SK-N-MC (cell line): ENCODE data around the gene SSTR4.

Experiments
- DNase-seq: peaks from one replicate; pipeline ENCODE4 v3.0.0-alpha.2; 2011; ENCODE audit warnings: low read depth, low spot score
- H3K27ac ChIP-seq: fragments of 200-600 bp; sonication (generic); 2 replicates; pipeline ENCODE4 v1.5.1; 2016; ENCODE audit warnings: mixed run types
- H3K36me3 ChIP-seq: fragments of 200-600 bp; sonication (generic); 2 replicates; pipeline ENCODE4 v1.6.1; 2017; ENCODE audit warnings: antibody characterized with exemption, low read length, mixed read lengths; ENCODE audit not compliant: insufficient read depth
- H3K4me3 ChIP-seq: fragments of 200-600 bp; sonication (generic); 2 replicates; pipeline ENCODE4 v1.5.1; 2016
- H3K9ac ChIP-seq: fragments of 200-600 bp; sonication (generic); 2 replicates; pipeline ENCODE4 v1.8.0; 2017; ENCODE audit warnings: mixed run types, mixed read lengths; ENCODE audit not compliant: insufficient read length
- H3K9me3 ChIP-seq: fragments of 200-600 bp; sonication (generic); 2 replicates; pipeline ENCODE4 v1.6.1; 2017; ENCODE audit warnings: low read depth, mild to moderate bottlenecking, antibody characterized with exemption, low read length, moderate library complexity, mixed read lengths
- EZH2 ChIP-seq: fragments of 200-600 bp; sonication (generic); IDR thresholded peaks from one replicate; pipeline ENCODE4 v1.6.1; 2017; ENCODE audit warnings: antibody characterized with exemption
- FOXP2 ChIP-seq: optimal IDR thresholded peaks from 2 replicates; pipeline ENCODE3; 2011; ENCODE audit warnings: mild to moderate bottlenecking, moderate library complexity; ENCODE audit not compliant: insufficient read depth; ENCODE audit errors: extremely low read length, control extremely low read depth
- POLR2AphosphoS5 ChIP-seq: IDR thresholded peaks from 2 replicates; pipeline ENCODE4 v1.6.1; 2012; ENCODE audit warnings: mild to moderate bottlenecking, low read depth, low read length, borderline replicate concordance

The SSTR4 gene

DNA sequence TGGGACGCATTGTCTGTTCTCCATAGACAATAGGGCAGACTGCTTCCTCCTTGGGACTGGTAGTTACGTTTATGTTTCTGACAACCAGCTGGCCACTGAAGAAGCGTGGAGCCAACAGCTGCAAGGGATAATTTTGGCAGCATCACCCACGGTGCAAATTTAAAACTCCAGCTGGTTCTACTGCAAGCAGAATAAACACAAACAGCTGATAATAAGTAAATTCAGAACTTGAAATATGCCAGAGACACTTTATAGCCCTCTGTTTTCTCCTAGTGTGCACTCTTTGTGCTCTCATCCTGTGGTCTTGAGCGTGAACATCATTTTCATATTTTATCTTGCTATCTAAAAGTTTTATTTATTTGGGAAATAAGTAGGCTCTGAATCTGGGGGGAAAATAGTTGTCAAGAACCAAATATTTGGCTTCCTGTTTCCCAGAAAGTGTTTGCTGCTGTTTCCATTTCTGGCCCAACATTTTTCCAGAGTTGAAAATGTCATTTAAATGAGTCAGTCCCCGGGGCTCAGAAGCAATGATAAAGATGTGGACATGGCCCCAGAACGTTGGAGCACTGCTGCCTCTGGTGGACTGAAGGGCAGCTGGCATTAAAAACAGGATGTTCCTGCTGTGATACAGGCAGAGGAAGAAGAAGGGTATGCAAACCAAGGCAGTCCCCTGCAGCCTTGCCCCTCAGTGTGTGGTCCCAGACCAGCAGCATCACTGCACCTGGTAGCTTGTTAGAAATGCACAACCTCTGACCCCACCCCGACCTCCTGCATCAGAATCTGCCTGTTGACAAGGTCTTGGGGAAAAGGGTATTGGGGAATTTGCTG lies 26.8 kb downstream of the SSTR4 start:
- TF ChIP-seq EZH2 (no peak), POLR2AphosphoS5 (no peak), FOXP2 (no peak)
- DNase-seq, result no peak
- no peaks in the 10 kb centered on the region for H3K9me3 ChIP-seq
- no peaks in the 10 kb centered on the region for H3K36me3 ChIP-seq
- H3K27ac ChIP-seq, result no peak overlapping the region
- H3K9ac ChIP-seq, result no peak overlapping the region
- no peak overlapping the region for H3K4me3 ChIP-seq

DNA sequence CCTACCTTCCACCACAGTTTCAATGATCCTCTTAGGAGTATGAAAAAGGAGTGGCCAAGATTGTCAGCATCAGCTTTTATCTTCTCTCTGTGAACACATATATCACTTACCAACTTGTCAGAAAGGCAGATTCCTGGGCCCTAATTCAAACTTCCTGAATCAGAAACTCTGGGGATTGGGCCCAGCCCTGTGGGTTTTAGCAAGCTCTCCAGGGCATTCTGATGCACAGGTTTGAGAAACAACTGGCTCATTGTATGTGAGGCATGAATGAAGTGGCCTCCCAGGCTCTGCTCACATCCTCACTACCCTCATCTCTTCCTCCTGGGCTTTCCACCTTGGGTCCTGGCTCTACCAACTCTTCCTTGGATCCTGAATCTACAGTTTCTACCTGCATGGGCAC lies 27.5 kb downstream of the SSTR4 start:
- H3K27ac ChIP-seq, result no peak overlapping the region
- H3K9ac ChIP-seq, result no peak overlapping the region
- H3K9me3 ChIP-seq, result no peaks in the 10 kb centered on the region
- TF ChIP-seq FOXP2 (no peak), POLR2AphosphoS5 (no peak), EZH2 (no peak)
- DNase-seq, result no peak
- no peak overlapping the region for H3K4me3 ChIP-seq
- no peaks in the 10 kb centered on the region for H3K36me3 ChIP-seq

DNA sequence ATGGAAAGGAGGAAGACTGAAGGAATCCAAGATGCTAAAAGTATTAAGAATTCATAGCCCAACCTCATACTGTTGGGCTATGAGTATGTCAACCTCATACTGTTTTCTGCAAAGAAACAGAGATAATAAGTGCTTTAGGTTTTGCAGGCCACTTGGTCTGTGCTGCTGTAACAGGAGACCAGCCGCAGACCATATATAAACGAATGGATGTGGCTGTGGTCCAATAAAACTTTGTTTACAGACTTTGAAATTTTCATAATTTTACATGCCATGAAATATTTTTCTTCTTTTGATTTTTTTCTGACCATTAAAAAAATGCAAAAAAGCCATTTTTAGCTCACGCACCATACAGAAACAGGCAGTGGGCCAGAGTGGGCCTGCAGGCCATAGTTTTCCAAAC lies 28.1 kb downstream of the SSTR4 start:
- H3K9ac ChIP-seq, result no peak overlapping the region
- no peaks in the 10 kb centered on the region for H3K9me3 ChIP-seq
- TF ChIP-seq FOXP2, result no peak
- no peak for TF ChIP-seq EZH2
- TF ChIP-seq POLR2AphosphoS5, result no peak
- no peak overlapping the region for H3K4me3 ChIP-seq
- no peaks in the 10 kb centered on the region for H3K36me3 ChIP-seq
- H3K27ac ChIP-seq, result no peak overlapping the region
- DNase-seq, result no peak

DNA sequence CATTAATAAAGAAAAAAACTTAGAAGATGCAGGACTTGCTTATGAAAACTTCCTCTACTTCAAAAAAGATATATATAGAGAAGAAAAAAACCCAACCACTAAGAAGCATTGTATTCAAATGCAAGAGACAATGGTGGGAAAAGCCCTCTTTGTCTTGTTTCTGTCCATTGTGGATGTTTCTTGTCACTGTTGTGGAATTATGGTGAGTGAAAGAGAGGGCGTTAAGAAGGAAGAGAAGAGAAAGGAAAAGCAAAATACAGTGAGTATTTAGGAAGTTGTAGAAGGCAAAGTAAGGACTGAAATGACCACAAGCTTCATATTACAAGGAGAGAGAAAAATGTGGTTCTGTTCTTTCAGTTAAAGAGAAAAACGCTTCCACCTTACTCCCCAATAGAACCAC lies 28.5 kb downstream of the SSTR4 start:
- Histone ChIP-seq H3K9me3 (no peaks in the 10 kb centered on the region), H3K27ac (no peak overlapping the region)
- TF ChIP-seq FOXP2, result no peak
- TF ChIP-seq POLR2AphosphoS5, result no peak
- TF ChIP-seq EZH2, result no peak

DNA sequence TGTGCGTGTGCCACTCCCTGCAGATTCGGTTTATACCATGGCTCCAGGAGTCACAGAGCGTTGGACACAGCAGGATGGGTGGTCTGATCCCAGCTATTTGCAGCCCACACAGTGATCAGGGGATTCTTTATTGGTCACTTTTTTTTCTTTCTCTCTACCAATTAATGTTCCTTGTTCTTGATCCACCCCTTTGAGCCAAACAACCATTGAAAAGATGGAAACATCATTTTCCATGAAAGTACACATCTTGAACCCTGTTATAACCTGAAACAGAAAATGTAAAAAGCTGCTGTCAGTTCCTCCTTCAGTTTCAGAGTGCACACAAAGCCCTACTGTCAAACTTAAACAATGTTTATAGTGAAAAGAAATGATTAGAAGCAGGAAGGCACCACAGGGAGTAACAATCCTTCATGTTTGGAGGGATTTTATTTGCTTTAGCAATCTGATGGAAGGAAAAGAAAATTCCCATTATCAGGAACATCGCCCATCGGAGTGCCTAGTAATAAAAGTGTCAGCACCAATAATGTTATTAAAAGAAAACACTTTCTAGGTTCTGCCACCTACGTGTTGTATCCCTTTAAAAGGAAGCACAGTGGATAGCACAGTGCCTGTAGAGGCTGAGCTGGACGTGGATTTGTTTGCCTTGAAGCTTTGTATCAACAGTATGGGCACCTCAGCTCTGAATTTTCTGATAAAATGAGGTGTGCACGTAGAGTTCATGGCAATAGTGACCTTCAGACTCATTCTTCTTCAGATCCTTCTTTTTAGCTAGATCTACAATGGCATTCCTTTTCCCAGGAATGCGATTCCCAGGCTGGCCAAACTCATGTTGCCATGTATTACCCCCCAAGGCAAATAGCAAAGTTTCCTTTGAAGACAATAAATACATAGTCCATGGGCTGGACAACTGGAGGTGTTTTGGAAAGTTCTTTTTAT lies 30.4 kb downstream of the SSTR4 start:
- no peak for DNase-seq

More for the DNA sequence above, 28.5 kb downstream of the SSTR4 start:
- Histone ChIP-seq H3K9ac (no peak overlapping the region), H3K36me3 (no peaks in the 10 kb centered on the region), H3K4me3 (no peak overlapping the region)
- no peak for DNase-seq

DNA sequence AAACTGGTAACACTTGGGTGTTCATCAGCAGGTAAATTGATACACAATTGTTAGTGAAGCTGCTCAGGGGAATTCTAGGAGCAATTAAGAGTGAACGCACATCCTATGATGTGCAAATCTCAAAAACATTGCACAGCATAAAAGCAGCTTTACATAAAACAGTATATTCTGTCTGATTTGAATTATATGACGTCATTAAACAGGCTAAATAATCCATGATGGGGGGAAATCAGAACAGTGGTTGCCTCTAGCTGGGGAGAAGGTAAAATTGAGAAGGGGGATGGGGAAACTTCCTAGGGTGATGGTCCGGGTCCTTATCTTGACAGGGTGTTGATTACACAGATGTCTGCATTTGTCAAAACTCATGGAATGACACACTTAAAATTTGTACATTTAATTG lies 31.7 kb downstream of the SSTR4 start:
- DNase-seq, result no peak
- no peaks in the 10 kb centered on the region for H3K36me3 ChIP-seq
- H3K27ac ChIP-seq, result no peak overlapping the region
- TF ChIP-seq POLR2AphosphoS5 (no peak), FOXP2 (no peak), EZH2 (no peak)
- no peak overlapping the region for H3K4me3 ChIP-seq
- H3K9ac ChIP-seq, result no peak overlapping the region
- no peaks in the 10 kb centered on the region for H3K9me3 ChIP-seq

More for the DNA sequence above, 30.4 kb downstream of the SSTR4 start:
- no peaks in the 10 kb centered on the region for H3K36me3 ChIP-seq
- no peak overlapping the region for H3K4me3 ChIP-seq
- no peak for TF ChIP-seq POLR2AphosphoS5
- no peak for TF ChIP-seq EZH2
- no peak for TF ChIP-seq FOXP2
- H3K9ac ChIP-seq, result no peak overlapping the region
- H3K27ac ChIP-seq, result no peak overlapping the region
- H3K9me3 ChIP-seq, result no peaks in the 10 kb centered on the region

DNA sequence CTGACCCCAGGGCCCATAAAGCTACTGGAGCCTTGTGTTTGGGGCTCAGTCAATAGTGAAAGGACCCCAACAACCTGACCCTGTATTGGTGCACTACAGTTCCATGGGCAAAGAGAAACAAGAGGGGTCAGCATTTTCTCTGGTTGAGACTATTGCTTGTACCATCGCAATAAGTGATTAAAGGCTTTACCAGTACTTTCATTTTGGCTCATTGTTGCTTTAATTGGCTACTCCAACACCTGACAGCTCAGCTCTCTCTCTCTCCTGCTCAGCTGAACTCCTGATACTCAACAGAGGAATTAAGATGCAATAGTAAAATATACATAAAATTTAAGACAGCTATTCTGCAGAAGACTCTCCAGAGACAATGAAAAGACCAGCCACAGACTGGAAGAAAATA lies 33.2 kb downstream of the SSTR4 start:
- H3K4me3 ChIP-seq, result no peak overlapping the region
- H3K9ac ChIP-seq, result no peak overlapping the region
- no peak for TF ChIP-seq FOXP2
- no peaks in the 10 kb centered on the region for H3K9me3 ChIP-seq
- H3K36me3 ChIP-seq, result no peaks in the 10 kb centered on the region
- no peak for DNase-seq
- H3K27ac ChIP-seq, result no peak overlapping the region

DNA sequence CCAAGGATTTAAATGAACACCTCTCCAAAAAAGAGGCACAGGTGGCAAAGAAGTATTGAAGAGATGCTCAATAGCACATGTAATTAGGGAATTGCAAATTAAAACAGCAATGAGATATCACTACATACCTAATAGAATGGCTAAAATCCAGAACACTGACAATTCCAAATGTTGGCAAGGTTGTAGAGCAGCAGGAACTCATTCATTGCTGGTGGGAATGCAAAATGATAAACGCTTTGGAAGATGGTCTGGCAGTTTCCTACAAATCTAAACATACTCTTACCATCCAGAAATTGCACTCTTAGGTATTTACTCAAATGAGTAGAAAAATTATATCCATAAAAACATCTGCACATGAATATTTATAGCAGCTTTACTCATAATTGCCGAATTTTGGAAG lies 34.0 kb downstream of the SSTR4 start:
- no peak for DNase-seq
- TF ChIP-seq POLR2AphosphoS5 (no peak), FOXP2 (no peak)
- Histone ChIP-seq H3K27ac (no peak overlapping the region), H3K9me3 (no peaks in the 10 kb centered on the region), H3K4me3 (no peak overlapping the region), H3K36me3 (no peaks in the 10 kb centered on the region), H3K9ac (no peak overlapping the region)

DNA sequence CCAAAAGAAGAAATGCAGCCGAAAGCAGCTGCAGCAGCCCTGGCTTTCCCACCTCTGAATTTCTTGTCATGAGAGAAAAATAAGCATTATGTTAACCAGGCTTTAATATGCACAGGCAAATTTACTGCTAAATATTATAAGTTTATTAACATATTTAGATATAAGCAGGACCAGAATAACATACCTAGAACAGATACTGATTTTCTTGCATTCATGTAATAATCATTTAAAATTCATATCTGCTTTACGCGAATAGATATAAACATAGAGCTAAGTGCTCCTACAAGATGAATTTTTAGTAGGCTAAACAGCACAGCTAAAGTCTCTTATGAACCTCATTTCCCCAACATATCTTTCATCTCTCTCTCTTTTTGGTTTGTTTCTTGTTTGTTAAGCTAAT lies 36.3 kb downstream of the SSTR4 start:
- DNase-seq, result no peak
- TF ChIP-seq FOXP2, result no peak
- TF ChIP-seq POLR2AphosphoS5, result no peak
- no peak for TF ChIP-seq EZH2
- no peak overlapping the region for H3K9ac ChIP-seq
- no peak overlapping the region for H3K27ac ChIP-seq
- no peaks in the 10 kb centered on the region for H3K9me3 ChIP-seq
- H3K36me3 ChIP-seq, result no peaks in the 10 kb centered on the region
- H3K4me3 ChIP-seq, result no peak overlapping the region
